A549 (cell line): ENCODE results near the gene ITSN2. TPM values are rescaled to one million over a fixed set of nuclear protein-coding genes. Genes with fewer than 3 reads are reported as not detected.

ENCODE experiments used
- ATAC-seq, 2 experiments: fragments of 200-7000 bp in 1 of 2; fragments of >200 bp in 1 of 2; cut with Nextera tagmentation in 1 of 2; cut with Tn5 transposase in 1 of 2; 3 replicates each; pipeline versions ENCODE4 v1.8.0 to v1.9.1; 2018 to 2020; ENCODE audit warnings: mild to moderate bottlenecking in 1 of 2, moderate library complexity in 1 of 2
- CTCF ChIA-PET: fragments of 300-600 bp; sonication (Branson Sonifier 250); formaldehyde crosslinking; extraction: SDS; loops from one replicate; lab custom pipeline; 2021; ENCODE audit warnings: antibody characterized with exemption, inconsistent platforms; lab: Yijun Ruan, JAX
- POLR2A ChIA-PET: fragments of 350-600 bp; formaldehyde crosslinking; extraction: SDS; loops from one replicate; lab custom pipeline; 2021; ENCODE audit warnings: antibody characterized with exemption, inconsistent platforms; lab: Yijun Ruan, JAX
- DNase-seq, 2 experiments: peaks; one replicate each; pipeline versions ENCODE4 v3.0.0 to v3.0.0-alpha.2; 2011 to 2016; ENCODE audit warnings: low read depth in 1 of 2, low spot score in 1 of 2
- FAIRE-seq: peaks from 2 replicates; lab custom pipeline; 2011; peaks lifted over from hg19 to GRCh38; lab: Jason Lieb, UNC
- H3K27ac ChIP-seq, 2 experiments: fragments of >200 bp; sonication (Bioruptor Twin); formaldehyde crosslinking; 3 replicates each; pipeline ENCODE4 v1.5.1; 2016 to 2017
- H3K4me1 ChIP-seq: fragments of >200 bp; sonication (Bioruptor Twin); formaldehyde crosslinking; 3 replicates; pipeline ENCODE4 v1.6.1; 2016
- H3K4me2 ChIP-seq: fragments of >200 bp; sonication (Bioruptor Twin); formaldehyde crosslinking; 3 replicates; pipeline ENCODE4 v1.6.1; 2016
- H3K4me3 ChIP-seq: fragments of >200 bp; sonication (Bioruptor Twin); formaldehyde crosslinking; 3 replicates; pipeline ENCODE4 v1.5.1; 2016
- H3K9me3 ChIP-seq: fragments of >200 bp; sonication (Bioruptor Twin); formaldehyde crosslinking; 3 replicates; pipeline ENCODE4 v1.6.1; 2016
- BHLHE40 ChIP-seq: IDR thresholded peaks from 2 replicates; pipeline ENCODE4 v1.6.1; 2012; ENCODE audit warnings: low read depth, low read length, inconsistent platforms
- EHF ChIP-seq: fragments of 250-450 bp; sonication (Bioruptor Pico); IDR thresholded peaks from 2 replicates; pipeline ENCODE4 v1.5.0; 2020; ENCODE audit warnings: mild to moderate bottlenecking
- EP300 ChIP-seq, 2 experiments: fragments of >200 bp; sonication (Bioruptor Twin); formaldehyde crosslinking; IDR thresholded peaks; 2 replicates in 1 of 2; 3 replicates in 1 of 2; pipeline ENCODE4 v1.6.1; 2016 to 2017
- ESRRA ChIP-seq: fragments of 150-350 bp; IDR thresholded peaks from 2 replicates; pipeline ENCODE4 v1.6.1; 2014; ENCODE audit warnings: mild to moderate bottlenecking, low read length, borderline replicate concordance
- HDAC2 ChIP-seq: fragments of 200-600 bp; sonication (generic); IDR thresholded peaks from 2 replicates; pipeline ENCODE4 v1.6.1; 2016
- JUNB ChIP-seq: fragments of >200 bp; sonication (Bioruptor Twin); formaldehyde crosslinking; IDR thresholded peaks from 2 replicates; pipeline ENCODE4 v1.6.1; 2016
- KDM1A ChIP-seq: fragments of 200-600 bp; sonication (generic); IDR thresholded peaks from 2 replicates; pipeline ENCODE4 v1.6.1; 2016; ENCODE audit warnings: low read depth, mild to moderate bottlenecking
- NPAS2 ChIP-seq: fragments of 250-450 bp; sonication (Bioruptor Pico); IDR thresholded peaks from 2 replicates; pipeline ENCODE4 v1.8.0; 2022; ENCODE audit warnings: mild to moderate bottlenecking, moderate library complexity, borderline replicate concordance
- NR3C1 ChIP-seq: fragments of >200 bp; sonication (Bioruptor Twin); formaldehyde crosslinking; IDR thresholded peaks from 3 replicates; pipeline ENCODE4 v1.6.1; 2017
- POLR2A ChIP-seq: IDR thresholded peaks from 2 replicates; pipeline ENCODE4 v1.6.1; 2012; ENCODE audit warnings: mild to moderate bottlenecking, low read length
- ZC3H11A ChIP-seq: fragments of 450-650 bp; IDR thresholded peaks from 2 replicates; pipeline ENCODE4 v1.6.1; 2014; ENCODE audit warnings: antibody characterized with exemption, mild to moderate bottlenecking
- ZNF302 ChIP-seq: fragments of 250-450 bp; sonication (Bioruptor Pico); IDR thresholded peaks from 2 replicates; pipeline ENCODE4 v1.9.0; 2021; ENCODE audit warnings: inconsistent platforms, mild to moderate bottlenecking, moderate library complexity
- WGBS: methylation state at CpG from one replicate; pipeline ENCODE4 v1.1.6; 2017; ENCODE audit errors: missing lambda C conversion rate; 5-methylcytosine and 5-hydroxymethylcytosine counted together
- polyA plus RNA-seq, 4 experiments: library from polyadenylated mRNA; depleted of rRNA in 3 of 4; stranded (reverse); fragments of >200 nt; fragmentation: RNase III in 1 of 4; extraction: RNeasy Plus Mini Kit Qiagen cat#74134 plus additional on column Dnase treatment in 1 of 4; gene quantifications; 2 replicates in 3 of 4; 3 replicates in 1 of 4; pipeline ENCODE4 v1.2.3, GENCODE V29; 2011 to 2017
- small RNA-seq, 6 experiments: library from RNA; depleted of rRNA; stranded (forward); fragments of <200 nt; gene quantifications; one replicate each; pipeline ENCODE3, GENCODE V24; 2012

ITSN2 gene
- polyA plus RNA-seq, 2 of the 4 experiments (the other 2 are of a cell fraction), result 19.8 to 48.3 TPM

GRCh38 chr2:24158131-24158530 is 202.2 kb downstream of the ITSN2 start:
- TF ChIP-seq HDAC2 (no peak), NR3C1 (no peak), NPAS2 (CRISPR knock-in tag) (no peak)
- TF ChIP-seq, all 56 proteins: peak for 0
- 91% methylated on average over 5 of the region's 5 CpGs for WGBS
- ChIA-PET CTCF (interaction anchor here (0.6 to 2.2 kb wide), 3 partner anchors 22 to 74 kb away, joined by 4 to 7 read pairs (median 4); partner anchors contain the start of gene TP53I3), POLR2A (no interaction called here)
- Histone ChIP-seq H3K4me3 (no peak overlapping the region), H3K4me1 (no peaks in the 10 kb centered on the region), H3K4me2 (no peak overlapping the region), H3K9me3 (0 out of 3 replicates have a peak, but pooled peaks cover 6% of the 10 kb centered on the region), H3K27ac (no peak overlapping the region)
- no peak for ATAC-seq
- DNase-seq, result no peak
- FAIRE-seq, result no peak

GRCh38 chr2:24153478-24153877 is 206.9 kb downstream of the ITSN2 start:
- DNase-seq, result no peak
- FAIRE-seq, result no peak
- no peak overlapping the region for H3K27ac ChIP-seq
- TF ChIP-seq ZC3H11A (no peak), ESRRA (no peak), EHF (CRISPR knock-in tag) (no peak), JUNB (no peak), KDM1A (no peak), ZNF302 (no peak), BHLHE40 (no peak), EP300 (IDR thresholded peaks at IDR 0.05) (no peak), POLR2A (no peak)
- TF ChIP-seq, all 56 proteins: peak for 0
- H3K4me1 ChIP-seq, result no peaks in the 10 kb centered on the region
- H3K9me3 ChIP-seq, result no peaks in the 10 kb centered on the region
- peak; percentile 25 to 30; a peak in 1 of 6 replicates for ATAC-seq
- 85% methylated on average over 4 of the region's 4 CpGs for WGBS
- no peak overlapping the region for H3K4me2 ChIP-seq
- no peak overlapping the region for H3K4me3 ChIP-seq
- CTCF ChIA-PET, result interaction anchor here (1.0 to 1.6 kb wide), 2 partner anchors 9 to 69 kb away, joined by 3 to 4 read pairs; partner anchors contain the start of gene TP53I3
- POLR2A ChIA-PET, result no interaction called here

Small RNAs within 50 kb of the gene (small RNA-seq; reads per million reads assigned to genes)
- gene HMGN2P20, result 0 reads per million in 6 experiments
- 0 reads per million in 6 experiments for gene RF00602

Other genes with a start within 250 kb of the ITSN2 start
- 2.0 and 2.3 TPM in 2 replicates for gene PFN4, start 237.2 kb downstream of the ITSN2 start, polyA plus RNA-seq (2011; rRNA removed)
- 1.2 to 1.6 TPM (median 1.6 TPM) in 3 replicates for gene PFN4, start 237.2 kb downstream of the ITSN2 start, polyA plus RNA-seq (2017; fragmentation: RNase III; extraction: RNeasy Plus Mini Kit Qiagen cat#74134 plus additional on column Dnase treatment)
- gene FAM228B, start 237.1 kb downstream of the ITSN2 start, polyA plus RNA-seq (2011; rRNA removed), result 7.6 and 8.2 TPM in 2 replicates
- 3.0 to 4.9 TPM (median 3.8 TPM) in 3 replicates for gene FAM228B, start 237.1 kb downstream of the ITSN2 start, polyA plus RNA-seq (2017; fragmentation: RNase III; extraction: RNeasy Plus Mini Kit Qiagen cat#74134 plus additional on column Dnase treatment)
- 0.13 TPM in 1 of 2 replicates, not detected in the other for gene FAM228A, start 185.5 kb downstream of the ITSN2 start, polyA plus RNA-seq (2011; rRNA removed)
- not detected in 3 replicates for gene FAM228A, start 185.5 kb downstream of the ITSN2 start, polyA plus RNA-seq (2017; fragmentation: RNase III; extraction: RNeasy Plus Mini Kit Qiagen cat#74134 plus additional on column Dnase treatment)
- 29.9 and 31.0 TPM in 2 replicates for gene NCOA1, start 130.7 kb upstream of the ITSN2 start, polyA plus RNA-seq (2011; rRNA removed)
- gene NCOA1, start 130.7 kb upstream of the ITSN2 start, polyA plus RNA-seq (2017; fragmentation: RNase III; extraction: RNeasy Plus Mini Kit Qiagen cat#74134 plus additional on column Dnase treatment), result 7.6 to 8.4 TPM (median 7.7 TPM) in 3 replicates